H9 (cell line): ENCODE results near the gene DOCK2. TPM values are rescaled to one million over a fixed set of nuclear protein-coding genes. Genes with fewer than 3 reads are reported as not detected.

Experiments
- DNase-seq: peaks from one replicate; pipeline ENCODE4 v3.0.0-alpha.2; 2017
- H2AFZ ChIP-seq: one replicate; pipeline ENCODE4 v1.6.1; 2013; ENCODE audit warnings: mild to moderate bottlenecking, low read length, control low read depth, moderate library complexity
- H2AK5ac ChIP-seq: 2 replicates; pipeline ENCODE4 v1.6.1; 2013; ENCODE audit warnings: low read length, control low read depth, mixed read lengths; ENCODE audit not compliant: insufficient read length
- H2BK120ac ChIP-seq: one replicate; pipeline ENCODE4 v1.6.1; 2013; ENCODE audit warnings: low read depth, mild to moderate bottlenecking, low read length, control low read depth, inconsistent platforms; ENCODE audit not compliant: poor library complexity, severe bottlenecking
- H2BK12ac ChIP-seq: 2 replicates; pipeline ENCODE4 v1.6.1; 2013; ENCODE audit warnings: low read length, control low read depth, mixed read lengths, low read depth; ENCODE audit not compliant: insufficient read length
- H2BK15ac ChIP-seq: 2 replicates; pipeline ENCODE4 v1.6.1; 2013; ENCODE audit warnings: low read depth, low read length, control low read depth
- H2BK20ac ChIP-seq: one replicate; pipeline ENCODE4 v1.6.1; 2013; ENCODE audit warnings: low read depth, mild to moderate bottlenecking, low read length, control low read depth, inconsistent platforms; ENCODE audit not compliant: poor library complexity, severe bottlenecking
- H2BK5ac ChIP-seq: 2 replicates; pipeline ENCODE4 v1.6.1; 2013; ENCODE audit warnings: low read length, control low read depth, mixed read lengths; ENCODE audit not compliant: insufficient read length
- H3K14ac ChIP-seq: 2 replicates; pipeline ENCODE4 v1.6.1; 2013; ENCODE audit warnings: low read length, control low read depth; ENCODE audit not compliant: insufficient read depth
- H3K18ac ChIP-seq: 2 replicates; pipeline ENCODE4 v1.6.1; 2013; ENCODE audit warnings: low read depth, mild to moderate bottlenecking, mixed read lengths, low read length, control low read depth; ENCODE audit not compliant: insufficient read length
- H3K23ac ChIP-seq: 2 replicates; pipeline ENCODE4 v1.6.1; 2013; ENCODE audit warnings: low read length, control low read depth, mixed read lengths, low read depth; ENCODE audit not compliant: insufficient read length
- H3K23me2 ChIP-seq: 2 replicates; pipeline ENCODE4 v1.6.1; 2013; ENCODE audit warnings: low read depth, mild to moderate bottlenecking, mixed read lengths, low read length, control low read depth; ENCODE audit not compliant: insufficient read length, poor library complexity, severe bottlenecking
- H3K27ac ChIP-seq: 2 replicates; pipeline ENCODE4 v1.5.1; 2013; ENCODE audit warnings: low read length, control low read depth, mixed read lengths, low read depth; ENCODE audit not compliant: insufficient read length
- H3K27me3 ChIP-seq: 2 replicates; pipeline ENCODE4 v1.6.1; 2013; ENCODE audit warnings: low read length, control low read depth, inconsistent platforms; ENCODE audit not compliant: insufficient read depth
- H3K4ac ChIP-seq: 2 replicates; pipeline ENCODE4 v1.6.1; 2013; ENCODE audit warnings: low read depth, mild to moderate bottlenecking, control low read depth, inconsistent platforms, low read length, moderate library complexity
- H3K4me1 ChIP-seq: 2 replicates; pipeline ENCODE4 v1.6.1; 2013; ENCODE audit warnings: low read length, control low read depth, inconsistent platforms; ENCODE audit not compliant: insufficient read depth
- H3K4me2 ChIP-seq: 2 replicates; pipeline ENCODE4 v1.6.1; 2013; ENCODE audit warnings: low read length, control low read depth, mixed read lengths; ENCODE audit not compliant: insufficient read length, insufficient read depth
- H3K56ac ChIP-seq: 2 replicates; pipeline ENCODE4 v1.6.1; 2013; ENCODE audit warnings: low read depth, mild to moderate bottlenecking, mixed read lengths, low read length, control low read depth; ENCODE audit not compliant: insufficient read length
- H3K79me1 ChIP-seq: 2 replicates; pipeline ENCODE4 v1.6.1; 2013; ENCODE audit warnings: low read depth, mild to moderate bottlenecking, moderate library complexity, low read length, control low read depth, inconsistent platforms; ENCODE audit not compliant: insufficient read depth, poor library complexity, severe bottlenecking
- H3K79me2 ChIP-seq: 2 replicates; pipeline ENCODE4 v1.6.1; 2013; ENCODE audit warnings: low read length, control low read depth, inconsistent platforms; ENCODE audit not compliant: insufficient read depth
- H3K9ac ChIP-seq: 2 replicates; pipeline ENCODE4 v1.6.1; 2013; ENCODE audit warnings: low read length, control low read depth, mixed read lengths; ENCODE audit not compliant: insufficient read length; ENCODE audit errors: extremely low read depth
- H3K9me3 ChIP-seq: one replicate; pipeline ENCODE4 v1.6.1; 2013; ENCODE audit warnings: low read depth, low read length, inconsistent platforms; ENCODE audit not compliant: control insufficient read depth
- H3T11ph ChIP-seq: one replicate; pipeline ENCODE4 v1.6.1; 2013; ENCODE audit warnings: mild to moderate bottlenecking, low read length, control low read depth, inconsistent platforms
- H4K20me1 ChIP-seq: one replicate; pipeline ENCODE4 v1.6.1; 2013; ENCODE audit not compliant: control insufficient read depth, insufficient read length, insufficient read depth
- H4K5ac ChIP-seq: 2 replicates; pipeline ENCODE4 v1.6.1; 2013; ENCODE audit warnings: low read depth, mild to moderate bottlenecking, mixed read lengths, low read length, control low read depth; ENCODE audit not compliant: insufficient read length
- H4K8ac ChIP-seq: replicated peaks from 2 replicates; pipeline ENCODE4 v1.6.1; 2013; ENCODE audit warnings: low read length, control low read depth, mixed read lengths, low read depth; ENCODE audit not compliant: insufficient read length
- H4K91ac ChIP-seq: 2 replicates; pipeline ENCODE4 v1.6.1; 2013; ENCODE audit warnings: low read depth, mild to moderate bottlenecking, moderate library complexity, mixed read lengths, low read length, control low read depth; ENCODE audit not compliant: insufficient read length
- H3K27ac Mint-ChIP-seq, 3 experiments: 2 replicates in 2 of 3; 3 replicates in 1 of 3; pipeline ENCODE4 v1.8.0; 2020 to 2021; ENCODE audit warnings: mixed read lengths in 3 of 3, mild to moderate bottlenecking in 1 of 3, moderate library complexity in 1 of 3
- H3K27me3 Mint-ChIP-seq: 2 replicates; pipeline ENCODE4 v1.8.0; 2021; ENCODE audit warnings: low read depth, mild to moderate bottlenecking, moderate library complexity, mixed read lengths
- H3K36me3 Mint-ChIP-seq, 3 experiments: 2 replicates in 2 of 3; 3 replicates in 1 of 3; pipeline ENCODE4 v1.8.0; 2020 to 2021; ENCODE audit warnings: low read depth in 3 of 3, mixed read lengths in 3 of 3; ENCODE audit not compliant: insufficient read depth in 1 of 3
- H3K4me1 Mint-ChIP-seq, 2 experiments: 2 replicates each; pipeline ENCODE4 v1.8.0; 2020; ENCODE audit warnings: mixed read lengths in 2 of 2
- H3K4me3 Mint-ChIP-seq, 2 experiments: 2 replicates in 1 of 2; 3 replicates in 1 of 2; pipeline ENCODE4 v1.8.0; 2020 to 2021; ENCODE audit warnings: mild to moderate bottlenecking in 2 of 2, mixed read lengths in 2 of 2, moderate library complexity in 1 of 2
- H3K9me3 Mint-ChIP-seq, 2 experiments: 2 replicates in 1 of 2; 3 replicates in 1 of 2; pipeline ENCODE4 v1.8.0; 2020; ENCODE audit warnings: mild to moderate bottlenecking in 2 of 2, mixed read lengths in 2 of 2, moderate library complexity in 1 of 2
- WGBS: extraction: QIAGEN DNeasy Blood & Tissue Kit; methylation state at CpG from one replicate; pipeline ENCODE4 v1.1.7; 2013; ENCODE audit warnings: missing lambda C conversion rate, low lambda C conversion rate, mixed read lengths; ENCODE audit not compliant: insufficient read length; ENCODE audit errors: extremely low coverage; 5-methylcytosine and 5-hydroxymethylcytosine counted together
- total RNA-seq: library from RNA; stranded (reverse); gene quantifications from 2 replicates; pipeline ENCODE4 v1.2.1, GENCODE V29; 2021
- TF ChIP-seq, protein P1 (sequence below): fragments of 200-600 bp; sonication (generic); conservative IDR thresholded peaks from 3 replicates; pipeline ENCODE4 v1.8.0; 2021; ENCODE audit warnings: antibody characterized with exemption, mild to moderate bottlenecking

The DOCK2 gene
- total RNA-seq, 1 experiment from 2014 or later: 7.8 TPM

DNA sequence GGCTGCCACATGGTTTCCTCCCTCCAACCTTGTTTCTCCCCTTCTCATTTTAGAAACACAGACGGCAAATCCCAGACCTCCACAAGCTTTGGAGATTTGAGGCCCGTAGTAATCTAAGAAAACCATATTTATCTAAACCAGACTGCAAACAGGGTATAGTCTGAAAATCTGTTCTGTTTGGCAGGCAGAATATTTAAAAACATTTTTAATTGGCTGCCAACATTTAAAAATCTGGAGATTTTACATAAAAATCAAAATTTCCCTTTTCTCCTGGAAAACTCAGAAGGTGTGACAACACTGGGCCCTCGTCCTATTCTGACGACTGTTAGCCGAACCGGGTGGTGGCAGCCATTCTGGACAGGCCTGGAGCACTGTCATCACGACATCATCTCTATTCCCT, 401.2 kb downstream of the DOCK2 start:
- no peaks in the 10 kb centered on the region; the same call in none of the 2 replicates for H3K27me3 Mint-ChIP-seq
- no peak overlapping the region for H4K8ac ChIP-seq
- H4K91ac ChIP-seq: no peak overlapping the region
- no peak overlapping the region for H4K5ac ChIP-seq
- no peak overlapping the region for H2BK120ac ChIP-seq
- no CpG with 5 or more reads among the region's 7 CpGs for WGBS
- H2AK5ac ChIP-seq: no peak overlapping the region
- DNase-seq: no peak
- H3K9ac ChIP-seq: no peak overlapping the region
- H3K18ac ChIP-seq: no peak overlapping the region
- H3K4me1 ChIP-seq: no peaks in the 10 kb centered on the region
- no peak overlapping the region for H3K4me3 Mint-ChIP-seq
- no peaks in the 10 kb centered on the region for H3K79me2 ChIP-seq
- no peak overlapping the region for H2AFZ ChIP-seq
- no peak overlapping the region for H3K27ac ChIP-seq
- H2BK5ac ChIP-seq: no peak overlapping the region
- TF ChIP-seq, protein P1, sequence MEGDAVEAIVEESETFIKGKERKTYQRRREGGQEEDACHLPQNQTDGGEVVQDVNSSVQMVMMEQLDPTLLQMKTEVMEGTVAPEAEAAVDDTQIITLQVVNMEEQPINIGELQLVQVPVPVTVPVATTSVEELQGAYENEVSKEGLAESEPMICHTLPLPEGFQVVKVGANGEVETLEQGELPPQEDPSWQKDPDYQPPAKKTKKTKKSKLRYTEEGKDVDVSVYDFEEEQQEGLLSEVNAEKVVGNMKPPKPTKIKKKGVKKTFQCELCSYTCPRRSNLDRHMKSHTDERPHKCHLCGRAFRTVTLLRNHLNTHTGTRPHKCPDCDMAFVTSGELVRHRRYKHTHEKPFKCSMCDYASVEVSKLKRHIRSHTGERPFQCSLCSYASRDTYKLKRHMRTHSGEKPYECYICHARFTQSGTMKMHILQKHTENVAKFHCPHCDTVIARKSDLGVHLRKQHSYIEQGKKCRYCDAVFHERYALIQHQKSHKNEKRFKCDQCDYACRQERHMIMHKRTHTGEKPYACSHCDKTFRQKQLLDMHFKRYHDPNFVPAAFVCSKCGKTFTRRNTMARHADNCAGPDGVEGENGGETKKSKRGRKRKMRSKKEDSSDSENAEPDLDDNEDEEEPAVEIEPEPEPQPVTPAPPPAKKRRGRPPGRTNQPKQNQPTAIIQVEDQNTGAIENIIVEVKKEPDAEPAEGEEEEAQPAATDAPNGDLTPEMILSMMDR: no peak
- H3K23ac ChIP-seq: no peak overlapping the region
- H3K79me1 ChIP-seq: no peaks in the 10 kb centered on the region
- H3K27me3 ChIP-seq: no peaks in the 10 kb centered on the region
- no peaks in the 10 kb centered on the region for H3K9me3 Mint-ChIP-seq
- no peak overlapping the region for H2BK20ac ChIP-seq
- no peak overlapping the region for H3K4me2 ChIP-seq
- no peak overlapping the region for H2BK12ac ChIP-seq
- no peak overlapping the region for H2BK15ac ChIP-seq
- no peaks in the 10 kb centered on the region for H3K36me3 Mint-ChIP-seq
- H4K20me1 ChIP-seq: no peaks in the 10 kb centered on the region
- H3K23me2 ChIP-seq: no peaks in the 10 kb centered on the region
- no peaks in the 10 kb centered on the region for H3K4me1 Mint-ChIP-seq
- no peak overlapping the region for H3K27ac Mint-ChIP-seq
- no peak overlapping the region for H3T11ph ChIP-seq
- no peak overlapping the region for H3K4ac ChIP-seq
- no peak overlapping the region for H3K56ac ChIP-seq
- H3K14ac ChIP-seq: no peak overlapping the region
- H3K9me3 ChIP-seq: no peaks in the 10 kb centered on the region
